ENCODE measurements around the gene NPB.

Gene NPB

DNA sequence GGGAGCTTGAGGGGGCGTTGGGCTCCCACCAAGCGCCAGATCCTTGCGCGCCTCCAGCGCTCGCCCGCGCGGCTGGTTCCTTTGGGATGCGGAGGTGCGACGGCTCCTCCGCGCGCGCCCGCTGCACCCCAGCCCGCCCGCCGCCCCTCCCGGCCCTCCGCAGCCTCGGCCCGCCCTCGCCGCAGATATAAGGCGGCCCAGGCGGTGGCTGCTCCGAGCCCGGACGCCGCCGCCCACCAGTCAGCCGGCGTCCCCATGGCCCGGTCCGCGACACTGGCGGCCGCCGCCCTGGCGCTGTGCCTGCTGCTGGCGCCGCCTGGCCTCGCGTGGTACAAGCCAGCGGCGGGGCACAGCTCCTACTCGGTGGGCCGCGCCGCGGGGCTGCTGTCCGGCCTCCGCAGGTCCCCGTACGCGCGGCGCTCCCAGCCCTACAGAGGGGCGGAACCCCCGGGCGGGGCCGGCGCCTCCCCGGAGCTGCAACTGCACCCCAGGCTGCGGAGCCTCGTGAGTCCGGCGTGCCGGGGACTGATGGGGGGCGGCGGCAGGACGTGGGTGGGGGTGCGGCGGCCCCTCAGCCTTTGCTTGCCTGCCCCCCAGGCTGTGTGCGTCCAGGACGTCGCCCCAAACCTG lies at the start of gene NPB:
TSS of gene NPB (plus strand) at position 216 of the 630 bp plus-strand sequence. CDS start at position 256, 40 bp downstream.
- DNase-seq, result no peak

DNA sequence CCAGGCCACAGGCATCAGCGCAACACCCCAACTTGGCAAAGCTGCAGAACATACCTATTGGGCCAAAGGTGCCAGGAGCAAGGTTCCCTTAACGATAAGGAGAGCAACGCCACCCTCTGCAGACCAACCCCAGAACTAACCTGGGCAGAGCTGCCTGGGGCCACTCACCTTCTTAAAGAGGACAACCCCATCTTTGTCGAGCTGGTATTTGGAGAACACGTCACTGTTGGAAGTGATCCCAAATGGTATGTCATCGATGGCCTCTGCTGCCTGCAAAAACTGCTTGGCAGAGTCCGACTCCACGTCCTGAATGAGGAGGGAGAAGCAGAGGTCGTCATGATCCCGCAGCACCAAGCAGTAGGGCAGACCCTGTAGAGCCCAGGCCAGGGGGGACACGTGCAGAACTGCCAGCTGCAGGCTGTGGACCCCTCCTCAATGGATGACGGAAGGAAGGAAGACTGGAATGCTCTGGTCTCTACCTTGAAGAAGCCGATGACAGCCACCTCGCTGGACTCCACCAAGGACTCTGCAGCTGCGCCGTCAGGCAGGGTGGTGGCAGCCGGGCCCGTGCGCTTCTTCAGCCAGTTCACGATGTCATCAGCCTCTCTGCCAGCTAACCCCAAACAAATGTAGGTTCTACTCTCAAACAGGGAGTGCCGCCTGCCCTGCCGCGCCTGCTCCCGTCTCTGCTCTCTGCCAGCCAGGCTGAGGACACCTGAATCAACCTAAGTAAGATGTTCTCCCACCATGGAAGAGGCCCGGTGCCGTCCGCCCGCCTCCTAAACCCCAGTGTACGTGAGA lies 46.9 kb upstream of the NPB start:
- DNase-seq, result no peak

DNA sequence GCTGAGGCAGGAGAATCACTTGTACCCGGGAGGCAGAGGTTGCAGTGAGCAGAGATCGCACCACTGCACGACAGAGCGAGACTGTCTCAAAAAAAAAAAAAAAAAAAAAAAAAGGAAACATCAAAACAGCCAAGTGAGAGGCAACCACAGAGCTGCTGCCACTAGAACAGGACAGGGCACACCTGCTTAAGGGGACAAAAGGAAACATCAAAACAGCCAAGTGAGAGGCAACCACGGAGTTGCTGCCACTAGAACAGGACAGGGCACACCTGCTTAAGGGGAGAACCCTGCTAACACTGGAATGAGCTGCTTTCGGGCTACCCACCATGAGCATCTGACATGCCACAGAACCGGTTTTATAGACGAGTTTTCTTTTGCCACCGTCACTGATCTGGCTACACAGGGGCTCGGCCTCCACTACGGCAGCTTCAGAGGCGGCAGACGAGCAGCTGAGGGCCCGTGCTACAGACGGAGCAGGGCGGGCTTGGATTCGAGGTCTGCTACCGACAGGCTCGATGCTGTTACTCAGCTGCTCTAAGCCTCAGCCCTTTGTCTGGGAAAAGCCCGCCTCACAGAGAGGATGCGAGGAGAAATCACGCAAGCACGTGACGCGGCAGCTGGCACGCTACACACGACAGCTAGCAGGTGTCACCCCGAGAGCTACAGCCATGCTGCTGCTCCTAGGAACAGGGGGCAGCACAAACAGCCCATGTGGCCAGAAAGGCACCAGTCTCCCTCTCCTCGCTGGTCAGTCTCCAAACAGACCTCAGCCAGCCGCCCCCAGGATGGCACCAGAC lies 43.7 kb upstream of the NPB start:
- no peak for DNase-seq

DNA sequence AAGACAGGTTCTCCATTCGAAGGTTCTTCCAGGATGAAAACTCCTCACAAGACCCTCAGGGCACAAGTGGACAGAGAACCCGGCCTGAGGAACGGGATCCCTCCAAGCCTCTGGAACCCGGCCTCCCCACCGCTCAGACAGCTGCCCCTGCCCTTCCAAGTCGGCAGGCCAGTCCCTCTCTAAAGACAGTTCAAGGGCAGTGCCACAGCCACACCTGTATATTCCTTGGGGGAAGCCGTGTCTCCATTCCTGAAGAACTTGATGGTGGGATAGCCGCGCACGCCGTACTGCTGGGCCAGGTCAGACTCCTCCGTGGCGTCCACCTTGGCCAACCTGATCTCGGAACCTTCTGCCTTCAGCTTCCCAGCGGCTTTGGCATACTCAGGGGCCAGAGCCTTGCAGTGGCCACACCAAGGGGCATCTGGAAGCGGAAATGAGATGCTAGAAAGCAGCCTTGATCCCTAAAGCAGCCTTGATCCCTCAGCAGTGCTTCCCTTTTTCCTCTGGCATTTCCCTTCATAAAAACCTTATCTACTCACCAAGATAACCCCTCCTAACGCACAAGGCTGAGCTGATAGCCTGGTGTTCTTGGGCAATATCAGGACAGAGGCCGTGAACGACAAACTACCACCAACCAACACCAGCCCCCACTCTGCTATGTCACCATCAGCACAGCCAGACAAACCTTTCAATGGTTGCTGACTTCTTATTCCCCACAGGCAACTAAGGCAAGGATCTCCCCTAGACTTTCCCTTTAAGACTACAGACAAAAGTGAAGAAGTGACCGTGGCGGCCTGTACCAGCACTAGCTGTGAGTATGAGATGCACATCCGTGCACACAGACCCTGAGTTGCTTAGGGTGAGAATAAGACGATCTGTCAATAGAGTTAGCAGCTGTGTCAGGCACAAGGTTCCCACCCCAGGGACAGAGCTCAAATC lies 42.8 kb upstream of the NPB start:
- DNase-seq, result no peak

DNA sequence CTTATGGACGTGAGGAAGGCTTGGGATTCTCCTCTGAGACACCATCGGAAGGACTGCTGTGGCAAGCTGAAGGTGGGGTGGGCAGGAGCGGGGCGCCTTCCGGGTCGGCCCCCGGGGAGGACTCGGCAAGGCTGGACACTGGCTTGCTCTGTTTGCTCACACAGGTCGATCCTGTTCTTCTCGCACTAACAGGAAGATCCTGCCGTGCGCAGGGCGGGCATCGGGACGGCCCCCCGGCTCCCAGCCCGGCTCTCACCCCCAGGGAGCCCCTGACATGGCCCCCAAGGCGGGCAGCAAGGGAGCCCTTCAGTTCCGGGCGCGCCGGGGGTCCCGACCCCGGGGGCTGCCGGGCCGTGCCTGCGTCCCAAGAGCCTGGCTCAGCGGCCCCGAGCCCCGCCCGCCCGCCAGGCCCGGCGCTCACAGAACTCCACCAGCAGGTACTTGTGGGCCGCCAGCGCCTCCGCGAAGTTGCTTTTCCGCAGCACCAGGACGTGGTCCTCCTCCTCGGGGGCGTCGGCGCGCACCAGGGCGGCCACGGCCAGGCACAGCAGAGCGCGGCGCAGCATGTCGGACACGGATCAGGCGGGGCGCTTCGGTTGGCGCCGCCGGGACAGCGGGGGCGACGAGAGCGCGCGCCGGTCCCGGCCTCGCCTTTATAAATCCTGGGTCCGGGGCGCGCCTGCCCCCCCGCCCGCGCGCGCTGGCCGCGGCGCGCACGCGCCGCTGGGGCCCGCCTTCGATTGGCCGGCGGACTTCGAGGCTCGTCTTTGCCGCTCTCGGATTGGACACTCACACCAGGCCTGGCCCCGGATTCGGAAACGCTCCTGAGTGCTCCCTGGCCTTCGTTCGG lies 41.9 kb upstream of the NPB start, which contains the start of gene P4HB:
TSS of gene P4HB (minus strand) at position 630 of the 850 bp plus-strand sequence. CDS start at position 566, 64 bp downstream.
- no peak for DNase-seq

DNA sequence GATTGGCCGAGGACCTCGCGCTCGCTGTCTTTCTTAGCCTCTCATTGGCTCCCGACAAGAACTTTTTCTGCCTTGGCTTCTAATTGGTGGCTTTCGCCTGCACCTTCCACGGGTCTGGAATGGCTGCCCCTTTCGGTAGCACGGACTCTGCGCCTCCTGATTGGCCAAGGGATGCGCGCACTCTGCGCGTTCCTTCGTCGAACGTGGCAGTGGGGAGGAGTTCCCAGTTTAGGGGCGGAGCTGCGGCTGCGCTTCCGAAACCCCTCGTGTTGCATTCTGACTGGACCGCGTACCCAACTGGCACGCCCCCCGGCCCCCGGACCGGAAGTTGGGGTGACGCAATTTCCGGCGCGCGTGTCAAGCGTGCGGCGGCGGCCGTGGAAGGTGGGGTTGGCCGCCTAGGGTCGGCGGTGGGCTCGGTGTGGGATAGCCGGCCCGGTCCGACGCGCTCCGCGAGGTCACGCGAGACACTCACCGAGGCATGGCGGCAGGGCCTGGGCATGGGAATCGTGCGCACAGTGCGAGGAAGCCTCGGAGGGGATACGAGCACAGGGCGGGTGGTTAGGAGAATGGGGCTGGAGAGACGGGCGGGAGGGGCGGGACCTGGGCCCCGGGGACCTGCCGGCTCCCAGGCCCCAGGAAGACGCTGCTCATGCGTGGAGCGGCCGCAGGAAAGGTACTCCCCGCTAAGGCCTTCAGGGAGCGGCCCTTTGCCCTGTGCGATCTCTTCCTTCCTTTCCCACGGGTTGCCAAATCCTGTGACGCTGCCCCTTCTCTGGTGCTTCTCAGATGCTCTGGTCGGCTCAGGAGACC lies 41.1 kb upstream of the NPB start:
- DNase-seq, result peak; percentile 90

DNA sequence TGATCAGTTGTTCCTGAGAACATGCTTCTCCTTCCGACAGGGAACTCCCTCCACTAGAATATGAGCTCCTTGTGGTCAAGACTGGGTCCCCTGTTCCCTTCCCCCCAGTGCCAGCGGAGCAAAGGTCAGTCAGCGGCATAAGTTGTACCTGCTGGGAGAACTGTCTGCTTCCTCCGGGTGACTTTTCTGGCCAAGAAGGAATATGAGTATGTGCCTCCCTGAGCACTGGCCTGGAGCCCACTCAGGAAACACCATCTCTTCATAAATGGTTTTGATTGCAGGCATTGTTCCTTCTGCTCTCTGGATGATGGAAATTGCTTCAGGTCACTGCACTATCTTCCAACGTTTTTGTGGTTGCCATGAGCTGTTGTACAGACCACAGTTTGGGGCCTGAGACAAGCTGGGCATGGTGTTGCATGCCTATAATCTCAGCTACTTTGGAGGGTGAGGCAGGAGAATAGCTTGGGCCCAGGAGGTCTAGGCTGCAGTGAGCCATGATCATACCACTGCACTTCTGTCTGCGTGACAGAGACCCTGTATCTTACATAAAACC lies 38.8 kb upstream of the NPB start:
- DNase-seq, result no peak

DNA sequence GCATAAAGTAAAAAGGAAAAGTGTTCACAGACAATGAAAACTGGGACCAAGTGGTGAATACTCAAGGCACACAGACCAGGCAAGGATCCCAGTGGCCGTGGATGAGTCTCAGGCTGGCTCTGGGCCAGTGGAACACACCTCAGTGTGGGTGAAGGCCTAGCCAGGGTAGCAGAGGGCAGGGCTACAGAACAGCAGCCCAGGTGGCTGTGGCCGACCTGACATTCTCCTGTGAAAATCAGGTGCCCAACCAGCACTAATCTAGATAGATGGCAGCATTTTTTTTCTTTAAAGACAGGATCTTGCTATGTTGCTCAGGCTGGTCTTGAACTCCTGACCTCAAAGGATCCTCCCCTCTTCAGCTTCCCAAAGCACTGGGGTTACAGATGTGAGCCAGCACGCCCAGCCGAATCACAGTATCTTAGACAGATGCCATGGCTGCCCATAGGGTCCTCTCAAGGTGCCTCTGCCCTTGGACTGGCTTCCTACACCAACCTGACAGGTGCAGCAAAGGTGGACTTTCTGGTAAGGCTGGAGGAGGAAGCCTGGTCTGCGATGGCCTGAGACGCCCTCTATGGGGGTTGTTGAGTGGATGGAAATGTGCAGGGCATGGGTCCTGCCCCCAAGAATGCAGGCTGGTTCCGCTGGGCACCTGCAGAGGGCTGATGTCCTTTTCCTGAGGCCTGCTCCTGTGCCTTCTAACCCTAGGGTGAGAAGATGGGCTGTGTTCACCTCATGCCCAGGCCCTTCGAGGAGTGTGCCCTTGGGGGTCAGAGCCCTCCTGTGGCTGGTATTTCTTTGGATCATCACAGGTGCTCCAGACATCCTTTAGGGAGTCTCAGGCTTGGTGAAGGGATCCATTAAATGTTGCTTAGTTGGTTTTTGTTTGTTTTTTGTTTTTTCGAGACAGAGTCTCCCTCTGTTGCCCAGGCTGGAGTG lies 37.9 kb upstream of the NPB start:
- DNase-seq, result no peak

DNA sequence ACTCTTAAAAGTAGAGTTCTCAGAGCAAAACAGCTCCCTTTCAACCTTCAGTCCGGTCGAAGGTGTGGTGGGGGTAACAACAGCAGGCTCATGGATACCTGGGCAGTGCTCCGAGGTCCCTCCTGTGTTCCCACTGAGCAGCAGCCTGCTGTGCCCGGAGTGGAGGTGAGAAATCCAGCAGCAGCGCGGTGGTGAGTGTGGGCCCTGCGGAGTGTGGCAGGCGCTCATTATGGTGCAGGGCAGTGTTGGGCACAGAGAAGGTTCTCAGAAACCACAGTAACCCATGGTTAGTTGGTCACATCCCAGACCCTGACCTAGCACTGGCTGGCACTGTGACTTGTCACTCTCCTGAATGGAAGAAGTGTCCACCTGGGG lies 36.7 kb upstream of the NPB start:
- no peak for DNase-seq

DNA sequence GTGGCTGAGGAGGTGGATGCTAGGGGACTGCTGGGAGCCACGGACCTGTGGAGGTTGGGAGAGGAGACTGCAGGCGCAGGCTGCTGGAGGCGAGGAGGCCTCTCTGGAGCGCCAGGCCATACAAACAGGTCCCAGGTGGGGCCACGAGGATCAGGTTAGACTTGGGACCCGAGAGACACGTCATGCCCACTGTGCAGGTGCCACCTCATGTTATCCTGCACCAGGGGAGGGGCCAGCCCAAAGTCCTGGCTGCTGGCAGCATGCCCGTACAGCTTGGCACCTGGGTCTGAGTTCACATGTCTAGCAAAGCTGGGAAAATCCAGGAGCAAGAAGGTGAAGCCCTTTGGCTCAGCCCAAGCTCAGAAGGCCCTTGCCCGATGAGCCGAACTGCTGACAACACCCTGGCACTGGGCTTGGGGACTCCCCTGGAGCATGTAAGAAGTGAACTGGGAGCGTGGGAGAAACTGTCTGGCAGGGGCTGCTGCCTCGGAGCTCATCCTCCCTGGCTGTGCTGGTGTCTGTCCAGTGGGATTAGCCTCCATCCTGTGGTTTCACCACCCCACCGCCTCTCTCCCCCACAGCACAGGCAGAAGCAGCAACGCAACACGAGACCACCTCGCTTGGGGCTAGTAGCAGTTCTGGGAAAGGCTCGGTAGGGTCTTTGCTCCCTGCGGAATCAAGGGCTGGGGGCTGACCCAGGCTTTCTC lies 36.2 kb upstream of the NPB start:
- no peak for DNase-seq

DNA sequence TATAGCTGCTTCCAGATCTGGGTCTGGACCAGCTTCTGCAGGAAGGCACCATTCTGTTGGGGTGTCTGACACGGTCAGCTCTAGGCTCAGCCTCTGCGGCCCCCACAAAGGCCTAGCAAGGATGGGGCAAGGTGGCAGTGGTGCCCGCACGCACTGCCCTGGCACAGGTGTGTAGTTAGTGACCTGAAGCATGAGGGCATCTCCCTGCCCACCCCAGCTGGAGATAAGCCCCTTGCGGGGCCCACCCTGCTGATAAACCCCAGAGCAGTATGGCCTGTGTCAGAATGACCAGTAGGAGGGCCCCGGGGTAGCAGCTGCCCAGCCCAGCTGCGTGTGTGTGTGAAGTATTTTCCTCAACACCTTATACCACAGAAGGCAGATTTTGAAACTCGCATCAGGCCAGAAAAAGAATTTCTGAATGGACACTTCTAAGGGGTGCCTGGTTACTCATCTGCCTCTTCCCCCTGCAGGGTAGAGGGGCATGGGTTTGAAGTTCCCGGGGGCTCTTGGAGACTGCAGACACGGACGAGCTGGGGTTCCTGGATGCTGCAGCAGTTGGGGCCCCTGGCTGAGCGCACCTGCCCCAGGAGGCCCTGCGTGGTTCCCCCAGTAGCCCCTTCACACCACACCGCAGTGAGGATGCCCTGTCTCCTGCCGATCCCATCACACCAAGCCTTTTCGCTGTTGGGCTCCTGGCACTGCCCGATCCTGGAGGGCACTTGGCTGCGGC lies 35.4 kb upstream of the NPB start:
- DNase-seq, result no peak

DNA sequence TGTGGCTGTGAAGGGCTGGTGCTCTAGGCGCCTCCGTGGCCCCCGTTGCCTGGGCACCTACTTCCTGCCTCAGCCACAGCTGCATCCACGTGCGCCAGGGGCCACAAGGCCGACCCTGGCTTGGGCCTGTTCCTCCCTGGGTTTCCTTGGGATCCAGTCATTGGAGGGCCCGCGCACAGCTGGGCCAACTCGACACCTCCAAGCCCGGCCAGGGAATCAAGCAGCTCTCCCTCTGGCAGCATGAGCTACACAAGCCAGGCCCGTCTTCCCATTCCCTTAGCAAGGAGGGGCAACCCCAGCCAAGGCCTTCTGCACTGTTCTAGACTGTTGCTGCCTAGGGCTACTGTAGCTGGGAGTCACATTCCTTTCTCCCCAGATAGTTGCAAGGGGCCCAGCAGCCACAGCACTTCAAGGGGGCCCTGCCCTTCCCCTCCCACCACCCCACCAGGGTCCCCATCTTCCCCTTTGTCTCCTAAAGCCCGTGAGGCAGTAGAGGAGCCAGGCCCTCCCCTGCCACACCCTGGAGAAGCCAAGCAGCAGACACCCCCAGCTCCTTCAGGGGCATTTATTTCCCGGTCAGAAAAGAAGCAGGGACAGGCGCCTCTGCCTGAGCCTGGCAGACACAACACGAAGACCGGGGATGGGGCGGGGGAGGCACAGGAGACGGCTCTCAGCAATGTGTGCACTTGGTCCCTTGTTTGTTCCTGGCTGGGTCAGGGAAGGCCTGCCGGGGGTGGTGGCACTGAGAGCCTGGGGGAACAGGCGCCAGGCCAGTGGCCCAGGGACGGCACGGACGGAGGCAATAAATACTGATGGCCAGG lies 34.7 kb upstream of the NPB start:
- no peak for DNase-seq

DNA sequence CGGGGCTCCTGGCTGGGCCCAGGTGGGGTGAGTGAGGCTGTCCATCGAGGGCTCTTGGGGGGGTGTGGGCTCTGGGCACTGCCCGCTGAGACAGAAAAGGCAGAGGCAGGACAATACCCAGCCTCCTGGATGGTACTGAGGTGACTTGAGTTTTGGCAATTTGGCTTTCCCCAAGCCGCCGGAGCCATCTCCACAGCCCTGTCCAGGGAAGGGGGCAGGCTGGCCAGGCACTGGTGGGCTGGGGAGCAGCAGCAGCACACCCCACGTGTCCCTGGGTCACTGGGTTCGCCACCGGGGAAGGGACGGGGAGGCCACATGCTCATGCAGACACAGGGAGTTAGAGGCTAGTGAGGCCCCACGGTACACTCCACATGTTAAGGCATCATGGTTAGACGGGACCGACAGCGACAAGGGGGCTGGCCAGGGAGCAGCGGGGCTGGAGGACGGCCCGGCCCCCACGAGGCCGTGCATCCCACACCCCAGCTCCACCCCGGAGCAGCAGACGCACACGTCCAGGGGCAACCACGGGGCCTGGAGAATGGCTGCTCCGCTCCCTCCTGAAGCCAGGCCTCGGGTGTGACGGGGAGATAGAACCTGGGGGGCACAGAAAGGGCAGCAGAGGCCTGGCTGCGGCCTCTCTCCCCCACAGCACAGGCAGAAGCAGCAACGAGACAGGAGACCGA lies 33.9 kb upstream of the NPB start:
- no peak for DNase-seq

DNA sequence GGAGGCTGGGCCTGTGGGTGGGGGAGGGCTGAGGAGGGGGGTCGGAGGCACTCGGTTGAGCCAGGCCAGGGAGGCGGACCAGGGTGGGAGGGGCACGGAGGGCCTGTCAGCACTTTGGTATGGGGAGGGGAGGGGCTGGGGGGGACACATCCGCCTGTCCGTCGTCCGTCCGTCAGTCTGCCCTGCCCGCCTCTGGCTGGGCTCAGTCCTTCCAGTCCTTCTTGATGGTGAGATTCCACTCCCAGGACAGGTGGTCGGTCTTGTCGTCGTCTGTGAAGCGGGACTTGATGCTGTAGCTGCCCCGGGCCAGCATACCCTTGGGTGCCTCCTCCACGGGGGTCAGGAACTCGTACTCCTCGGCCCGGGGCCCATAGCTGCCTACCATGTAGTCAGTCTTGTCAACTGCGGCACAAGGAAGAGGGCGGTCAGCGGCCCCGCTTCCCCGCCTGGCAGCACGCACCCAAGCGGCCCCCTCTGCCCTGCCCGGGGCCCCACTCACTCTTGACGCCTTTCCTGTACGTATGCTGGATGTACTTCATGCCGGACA lies 33.3 kb upstream of the NPB start:
- no peak for DNase-seq

DNA sequence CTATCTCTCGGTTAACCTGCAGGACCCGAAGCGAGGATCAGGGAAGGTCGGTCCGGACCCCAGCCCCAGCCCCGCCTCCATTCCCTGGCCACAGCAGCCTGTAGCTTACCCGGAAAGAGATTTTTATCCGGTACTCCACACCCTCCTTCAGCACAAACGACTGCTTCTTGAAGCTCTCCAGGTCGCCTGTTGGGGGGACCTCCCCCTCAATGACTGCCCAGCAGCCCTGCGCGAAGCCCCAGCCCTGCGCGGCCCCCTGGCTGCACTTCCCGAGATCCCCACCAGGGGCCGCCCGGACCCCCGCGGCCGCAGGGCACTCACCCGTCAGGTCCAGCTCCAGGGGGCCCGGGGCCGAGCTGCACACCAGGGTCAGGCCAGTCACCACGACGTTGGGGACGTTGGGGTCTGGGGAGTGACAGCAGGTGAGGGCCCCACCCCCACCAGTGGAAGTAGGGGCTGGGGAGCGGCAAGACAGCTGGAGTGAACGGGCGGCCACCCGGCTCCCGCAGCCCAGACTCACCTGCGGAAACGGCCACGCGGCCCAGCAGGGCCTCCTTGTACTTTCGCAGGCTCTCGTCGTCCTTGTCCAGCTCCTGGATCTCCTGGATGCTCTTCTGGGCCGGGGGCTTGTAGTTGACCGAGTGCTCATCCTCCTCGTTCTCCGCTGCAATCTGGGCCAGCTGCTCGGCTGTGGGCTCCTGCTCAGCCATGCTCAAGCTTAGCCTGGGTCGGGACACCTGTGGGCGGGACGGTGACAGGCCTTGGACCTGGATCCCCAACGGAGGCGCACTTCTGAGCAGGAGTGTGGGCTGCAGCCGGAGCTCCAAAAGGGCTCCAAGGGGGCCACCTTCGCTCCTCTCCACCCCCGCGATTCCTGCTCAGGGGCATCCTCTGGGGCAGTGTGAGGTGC lies 32.6 kb upstream of the NPB start:
- DNase-seq, result no peak
